H1 (cell line): ENCODE results near the gene ABCB7. TPM values are rescaled to one million over a fixed set of nuclear protein-coding genes. Genes with fewer than 3 reads are reported as not detected.

ENCODE experiments used
- EGR1 ChIP-seq: IDR thresholded peaks from 2 replicates; pipeline ENCODE4 v1.6.1; 2011; ENCODE audit warnings: low read depth, low read length, borderline replicate concordance
- GTF2F1 ChIP-seq: IDR thresholded peaks from 2 replicates; pipeline ENCODE4 v1.6.1; 2012; ENCODE audit warnings: low read depth, low read length, improper control_type of control experiment, borderline replicate concordance
- NANOG ChIP-seq: IDR thresholded peaks from 2 replicates; pipeline ENCODE4 v1.6.1; 2011; ENCODE audit warnings: low read length, low read depth, mild to moderate bottlenecking, inconsistent platforms; ENCODE audit not compliant: insufficient read depth, poor library complexity, severe bottlenecking
- polyA plus RNA-seq, 7 experiments: library from polyadenylated mRNA; depleted of rRNA in 3 of 7; stranded (reverse) in 5 of 7; unstranded in 2 of 7; fragments of >200 nt in 5 of 7; fragments of 200-250 nt in 2 of 7; gene quantifications; 1 replicate in 5 of 7; 2 replicates in 1 of 7; 4 replicates in 1 of 7; pipeline versions ENCODE4 v1.2.1 to v1.2.3, GENCODE V29; 2011 to 2013; ENCODE audit warnings: missing spikeins in 2 of 7, mixed read lengths in 2 of 7
- total RNA-seq: library from RNA; stranded (reverse); fragmentation: NEBNext Ultra II Directional; extraction: Animal tissue kit (Norgen Biotek cat#: 25700); gene quantifications from 2 replicates; pipeline ENCODE4 v1.2.1, GENCODE V29; 2021

Gene ABCB7
- total and polyA plus RNA-seq, 2 of the 8 experiments (the other 6 are each of a cell fraction or from before 2014, with no cell fraction given): 24.3 to 43.3 TPM

GRCh38 chrX:75158054-75158453, 2.0 kb upstream of the ABCB7 start (continued):
- TF ChIP-seq NANOG (no peak), GTF2F1 (no peak), EGR1 (no peak)
